Activated CD4-positive, alpha-beta T cell treated with anti-CD3 and anti-CD28 coated beads for 48 hours (primary cell): ENCODE data around the gene ZNF862.
"Not testable (repeated sequence)": the region's sequence is repeated elsewhere in the genome, so short reads cannot be mapped to it uniquely, and the experiment has no call there.

Experiments
- DNase-seq: peaks from one replicate; pipeline ENCODE4 v3.0.0-alpha.2; 2020

The ZNF862 gene

DNA sequence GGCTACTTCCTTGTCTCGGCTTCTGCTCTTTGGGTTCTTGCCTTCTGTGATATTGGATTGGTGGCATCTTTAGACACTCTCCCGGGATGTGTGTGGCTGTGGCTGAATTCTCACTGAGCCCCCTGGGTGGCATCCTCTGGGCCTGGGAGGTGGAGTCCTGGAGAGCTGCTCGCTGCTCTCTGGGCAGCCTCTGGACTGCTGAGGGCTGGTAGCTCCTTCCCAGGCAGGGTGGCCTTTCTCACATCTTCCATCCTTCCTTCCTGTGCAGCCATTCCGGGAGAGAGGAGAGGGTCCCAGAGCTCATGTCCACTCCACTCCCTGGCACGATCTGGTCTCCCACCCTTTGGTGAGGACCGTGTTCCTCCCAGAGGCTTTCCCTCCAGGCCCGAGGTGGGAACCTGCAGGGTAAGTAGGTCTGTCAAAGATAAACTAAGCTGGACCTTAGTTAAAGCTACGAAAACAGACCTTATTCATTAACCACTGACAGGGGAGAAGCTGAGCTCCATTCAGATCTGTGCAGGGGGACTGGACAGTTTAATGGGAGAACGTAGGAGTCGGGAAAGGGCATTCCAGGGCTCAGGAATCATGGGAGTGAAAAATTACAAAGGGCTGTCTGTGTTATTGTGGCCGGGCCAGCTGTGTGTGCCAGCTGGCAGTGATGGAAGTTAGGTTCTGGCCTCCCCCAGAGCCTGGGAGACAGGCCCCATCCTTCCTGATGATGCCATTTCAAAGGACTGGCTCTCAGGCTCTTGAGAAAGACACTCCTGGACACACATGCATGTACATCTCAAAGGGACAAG, 44.3 kb downstream of the ZNF862 start:
- no peak for DNase-seq

DNA sequence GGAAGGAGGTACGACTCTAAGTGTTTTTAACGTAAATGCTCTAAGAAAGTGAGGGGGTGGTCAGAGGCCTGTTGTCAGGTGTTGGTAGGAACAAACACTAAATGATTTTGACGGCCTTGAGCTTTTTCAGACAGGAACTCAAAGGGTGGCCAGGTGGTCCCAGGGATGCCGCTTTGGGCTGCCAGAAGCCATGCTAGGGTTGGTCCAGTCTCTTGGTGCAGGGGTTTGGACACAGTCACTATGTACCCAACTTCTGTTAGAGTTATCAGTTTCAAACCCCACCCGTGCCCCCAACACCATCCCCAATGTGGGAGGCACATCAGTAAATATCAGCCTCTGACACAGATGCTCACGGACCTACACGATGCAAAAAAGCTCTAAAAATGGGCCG, 44.9 kb downstream of the ZNF862 start:
- DNase-seq = no peak

DNA sequence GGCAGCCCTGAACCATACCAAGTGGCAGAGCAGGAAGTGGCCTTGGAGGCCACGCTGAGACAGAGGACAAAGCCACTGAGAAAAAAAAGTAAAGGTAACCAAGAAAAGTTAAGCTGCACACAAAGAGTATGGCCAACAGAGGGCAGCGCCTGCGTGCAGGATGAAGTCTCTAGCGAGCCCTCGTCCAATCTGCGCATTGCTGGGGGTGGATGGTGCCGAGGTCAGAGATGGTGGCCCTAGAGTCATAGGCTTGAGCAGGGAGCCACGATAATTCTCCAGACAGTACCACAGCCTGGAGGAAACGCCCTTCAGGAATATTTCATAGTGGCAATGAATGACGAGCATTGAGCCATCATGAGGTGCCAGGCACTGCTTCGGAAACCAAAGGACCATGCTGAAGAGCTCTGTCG, 45.3 kb downstream of the ZNF862 start:
- DNase-seq = peak; percentile 76

DNA sequence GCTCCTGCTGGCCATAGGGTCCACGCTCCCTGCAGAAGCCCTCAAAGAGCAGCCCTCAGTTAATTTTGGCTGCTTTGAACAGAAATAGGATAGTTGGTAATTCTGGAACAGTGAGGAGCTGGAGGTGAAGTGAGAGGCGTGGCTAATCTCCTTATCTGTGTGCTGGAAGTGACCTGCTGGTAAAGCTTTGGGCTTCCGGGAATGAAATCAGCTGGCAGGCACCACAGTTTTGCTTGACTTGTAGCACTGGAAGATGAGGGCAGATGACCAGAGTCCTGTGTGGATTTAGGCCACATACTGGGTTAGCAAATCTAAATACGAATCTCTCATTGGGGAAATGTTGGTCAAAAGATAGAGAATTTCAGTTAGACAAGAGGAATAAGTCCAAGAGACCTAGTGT, 45.8 kb downstream of the ZNF862 start:
- DNase-seq = no peak

GRCh38 chr7:149884541-149884940, 46.4 kb downstream of the ZNF862 start:
- no peak for DNase-seq

GRCh38 chr7:149885191-149886017, 47.2 kb downstream of the ZNF862 start:
- DNase-seq = no peak

DNA sequence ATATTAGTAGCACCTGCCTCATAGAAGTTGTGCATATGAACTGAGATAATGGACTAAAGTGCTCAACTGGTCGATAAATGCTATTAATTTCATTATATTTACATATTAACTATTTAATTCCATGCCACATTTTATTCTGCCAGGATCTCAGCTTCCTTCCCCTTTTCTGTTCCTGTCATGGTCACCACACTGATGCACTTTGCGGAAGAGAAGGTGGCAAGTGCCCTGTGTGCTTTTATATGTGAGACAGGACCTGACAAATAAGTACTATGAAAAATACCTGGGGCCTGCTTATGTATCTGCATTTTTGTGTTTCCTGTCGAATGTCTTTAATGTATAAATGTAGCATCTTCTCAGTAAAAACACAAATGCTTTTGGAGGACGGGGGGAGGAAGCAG, 47.8 kb downstream of the ZNF862 start:
- DNase-seq = no peak

DNA sequence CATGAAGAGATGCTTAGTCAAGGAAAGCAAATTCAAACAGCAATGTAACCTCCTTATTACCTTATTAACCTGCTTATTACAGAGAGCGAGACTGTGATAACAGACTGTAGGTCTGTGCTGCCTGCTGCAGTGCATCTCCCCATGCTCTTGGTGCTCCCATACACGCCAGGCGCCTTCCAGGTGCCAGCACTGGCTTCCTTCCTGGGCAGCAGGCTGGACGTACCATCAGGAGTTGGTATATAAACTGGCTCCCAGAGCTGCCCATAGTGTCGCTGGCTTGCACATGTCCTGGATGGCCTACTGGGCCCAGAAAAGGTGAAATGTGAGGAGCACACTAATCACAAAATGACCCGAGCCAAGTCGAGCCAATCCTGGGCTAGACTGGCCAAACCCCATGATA, 49.1 kb downstream of the ZNF862 start:
- DNase-seq = no peak

DNA sequence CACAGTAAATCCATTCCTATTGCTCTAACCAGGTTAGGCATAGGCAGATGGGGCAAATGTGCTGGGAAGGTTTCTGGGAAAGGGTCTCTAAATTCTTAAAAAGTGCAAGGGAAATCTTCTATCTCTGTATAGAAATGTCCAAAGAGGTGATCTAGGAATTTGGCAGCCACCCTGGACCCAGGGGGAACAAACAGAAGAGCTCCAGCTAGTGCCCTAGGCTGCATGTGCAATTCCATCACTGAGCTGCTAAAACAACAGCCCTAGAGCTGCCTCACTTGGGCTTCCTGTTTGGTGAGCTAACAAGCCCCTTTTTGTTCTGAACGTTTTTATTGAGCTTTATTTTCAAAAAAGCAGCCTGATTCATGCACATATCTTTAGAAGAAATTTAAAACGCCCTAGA, 52.5 kb downstream of the ZNF862 start:
- DNase-seq = not testable (repeated sequence)

GRCh38 chr7:149894957-149895356, 56.8 kb downstream of the ZNF862 start:
- DNase-seq = not testable (repeated sequence)

GRCh38 chr7:149907776-149908376, 69.7 kb downstream of the ZNF862 start:
- DNase-seq = not testable (repeated sequence)

- not testable (repeated sequence) for DNase-seq
These were observed 72.0 kb downstream of the ZNF862 start for GRCh38 chr7:149910219-149910618.

GRCh38 chr7:149912126-149912525, 74.0 kb downstream of the ZNF862 start:
- DNase-seq = not testable (repeated sequence)
